DND-41 (cell line): ENCODE results near the gene C10orf95.

Source experiments
- CTCF ChIP-seq: IDR thresholded peaks from 2 replicates; pipeline ENCODE4 v1.5.1; 2012; ENCODE audit warnings: borderline replicate concordance, low read length, moderate library complexity, mild to moderate bottlenecking; ENCODE audit not compliant: poor library complexity, severe bottlenecking; ENCODE audit errors: extremely low read depth
- EZH2 ChIP-seq: IDR thresholded peaks from 3 replicates; pipeline ENCODE4 v1.6.1; 2012; ENCODE audit warnings: borderline replicate concordance, low read depth, mild to moderate bottlenecking, moderate library complexity, low read length, inconsistent platforms; ENCODE audit not compliant: severe bottlenecking

DNA sequence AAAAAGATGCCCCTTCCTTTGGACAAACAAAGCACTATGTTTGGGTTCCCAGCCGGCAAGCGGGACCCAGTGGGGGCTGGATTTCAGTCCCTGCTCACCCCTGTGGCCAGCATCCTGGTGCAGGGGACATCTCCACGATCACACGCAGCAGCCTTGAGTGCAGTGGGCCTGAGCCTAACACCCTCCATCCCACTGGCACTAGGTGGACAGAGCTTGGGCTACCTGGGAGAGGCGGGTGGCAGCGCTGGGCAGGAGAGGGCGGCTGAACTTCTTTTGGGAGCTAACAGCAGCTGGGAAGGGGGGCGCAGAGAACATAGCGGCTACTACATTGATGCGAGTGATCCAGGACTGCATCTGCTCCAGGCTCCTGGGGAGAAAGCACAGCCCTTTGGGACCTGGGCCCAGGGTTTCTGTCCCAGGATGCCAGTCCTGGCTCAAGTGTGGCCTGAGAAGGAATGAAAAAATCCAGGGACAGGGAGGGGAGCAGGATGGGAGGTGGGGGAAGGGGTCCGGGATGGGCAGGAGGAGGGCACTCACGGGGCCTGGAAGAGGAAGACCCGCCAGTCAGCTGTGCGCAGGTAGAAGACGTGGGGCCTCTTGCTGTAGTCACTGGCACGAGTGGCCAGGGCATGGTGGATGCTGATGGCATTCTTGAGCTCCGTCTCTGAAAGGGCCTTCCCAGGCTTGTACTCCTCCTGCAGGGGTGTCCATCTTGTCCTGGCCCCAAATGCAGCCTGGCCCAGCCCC is 46.8 kb downstream of the C10orf95 start:
- no peak for TF ChIP-seq CTCF
- no peak for TF ChIP-seq EZH2
